GM18519 (cell line): ENCODE data around the gene MFAP3L.
"Not testable (repeated sequence)": the region's sequence is repeated elsewhere in the genome, so short reads cannot be mapped to it uniquely, and the experiment has no call there.

Experiments used
- ATAC-seq: cut with Tn5 transposase; IDR thresholded peaks from one replicate; pipeline ENCODE4 v1.9.1; 2021; ENCODE audit warnings: mild to moderate bottlenecking, moderate library complexity; ENCODE audit not compliant: unreplicated experiment, low FRiP score

The MFAP3L gene

DNA sequence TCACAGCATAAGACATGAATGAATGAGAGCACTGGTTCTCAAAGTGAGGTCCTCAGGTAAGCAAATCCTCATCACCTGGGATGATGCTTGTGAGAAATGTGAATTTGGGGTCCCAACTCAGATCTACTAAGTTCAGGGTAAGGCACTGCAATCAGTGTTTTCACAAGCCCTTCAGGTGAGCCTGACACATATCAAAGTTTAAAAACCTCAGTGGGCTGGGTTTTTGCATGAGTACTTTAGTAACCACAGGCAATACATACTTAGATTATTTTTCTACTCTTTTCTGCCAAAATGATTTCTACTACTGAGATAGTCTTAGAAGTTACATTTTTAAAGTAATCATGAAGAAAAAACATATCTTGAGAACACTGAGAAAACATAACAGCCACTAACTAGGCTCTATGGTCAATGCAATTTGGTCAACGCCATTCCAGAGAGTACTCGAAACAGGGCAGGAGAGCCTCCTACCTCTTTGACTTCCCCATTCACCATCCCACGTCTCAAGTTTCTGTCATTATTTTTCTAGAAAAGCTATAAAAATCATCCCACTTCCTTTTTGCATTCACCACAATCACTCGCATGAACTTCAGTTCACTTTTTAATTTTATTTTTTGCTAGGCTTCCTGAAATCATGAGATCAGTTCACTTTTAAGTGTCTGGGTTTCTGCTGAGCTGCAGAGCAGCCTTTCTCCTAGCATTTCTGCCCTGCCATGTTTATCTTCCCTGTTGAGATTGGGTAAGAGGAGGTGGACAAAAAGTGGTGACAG lies 73.8 kb downstream of the MFAP3L start:
- peak; percentile 84 for ATAC-seq

DNA sequence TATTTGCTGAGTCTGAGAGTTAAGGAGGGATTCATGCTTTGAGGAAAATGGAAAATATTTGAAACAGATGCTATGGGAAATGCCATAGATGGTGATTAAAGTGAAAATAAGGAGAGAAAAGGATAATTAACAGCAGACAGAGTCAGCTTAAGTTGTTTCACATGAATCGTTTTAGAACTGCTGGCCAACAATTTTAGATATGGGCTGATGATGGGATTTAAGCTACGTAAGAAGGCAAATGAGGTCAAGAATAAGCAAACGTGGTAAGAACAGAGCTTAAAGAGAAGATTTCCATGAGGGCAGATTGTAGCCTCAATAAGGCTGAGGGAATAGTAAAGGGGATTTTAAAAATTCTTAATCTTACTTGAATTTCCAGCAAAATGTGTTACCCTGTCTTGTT lies 77.9 kb downstream of the MFAP3L start:
- no peak for ATAC-seq

DNA sequence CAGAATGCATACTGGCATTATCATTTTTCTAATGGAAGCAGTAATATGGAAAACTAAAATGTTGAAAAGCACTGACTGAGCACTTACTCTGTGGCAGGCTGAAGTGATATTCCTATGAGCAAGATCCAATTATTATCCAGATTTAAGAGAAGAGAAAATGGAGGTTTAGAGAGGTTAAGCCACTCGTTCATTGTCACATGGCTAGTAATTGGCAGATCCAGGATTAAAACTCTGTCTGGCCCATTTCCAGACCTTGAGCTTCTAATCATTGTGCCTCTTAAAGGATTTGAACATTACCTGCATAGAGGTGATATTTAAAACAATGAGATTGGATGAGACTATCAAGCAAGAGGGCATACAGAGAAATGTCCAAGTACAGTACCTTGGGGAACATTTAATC lies 80.6 kb downstream of the MFAP3L start:
- ATAC-seq, result no peak

- ATAC-seq, result not testable (repeated sequence)
These were observed 82.6 kb downstream of the MFAP3L start for GRCh38 chr4:169943601-169944000.

- no peak for ATAC-seq
These were observed 85.1 kb downstream of the MFAP3L start for GRCh38 chr4:169941141-169941540.

- ATAC-seq, result no peak
These were observed 85.7 kb downstream of the MFAP3L start for GRCh38 chr4:169940460-169940859.
